GM18499 (cell line): ENCODE data around the gene CAPN13.

Experiments used
- ATAC-seq: cut with Tn5 transposase; IDR thresholded peaks from one replicate; pipeline ENCODE4 v1.9.1; 2021; ENCODE audit warnings: moderate number of reproducible peaks; ENCODE audit not compliant: insufficient read depth, unreplicated experiment

Gene CAPN13

GRCh38 chr2:30807249-30807648, at the start of gene CAPN13:
Gene CAPN13 (minus strand): TSS chr2:30807446. CDS start chr2:30787325, 20,121 bp downstream.
- no peak for ATAC-seq

DNA sequence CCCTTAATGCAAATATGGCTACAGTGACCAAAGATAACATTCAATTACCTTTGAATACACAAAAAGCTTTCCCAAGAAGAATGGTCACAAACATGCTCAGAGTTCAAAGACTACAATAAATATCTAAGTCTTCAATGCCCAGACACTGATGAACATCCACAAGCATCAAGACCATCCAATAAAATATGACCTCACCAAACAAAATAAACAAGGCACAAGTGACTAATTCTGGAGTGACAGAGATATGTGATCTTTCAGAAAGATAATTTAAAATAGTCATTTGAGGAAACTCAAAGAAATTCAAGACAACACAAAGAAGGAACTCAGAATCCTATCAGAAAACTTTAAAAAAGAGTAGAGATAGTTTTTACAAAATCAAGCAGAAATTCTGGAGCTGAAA, 40.6 kb upstream of the CAPN13 start:
- ATAC-seq: no peak

GRCh38 chr2:30847329-30847728, 40.1 kb upstream of the CAPN13 start:
- no peak for ATAC-seq

- no peak for ATAC-seq
These were observed 21.3 kb upstream of the CAPN13 start for GRCh38 chr2:30828586-30828985.

- ATAC-seq: no peak
These were observed 19.7 kb upstream of the CAPN13 start for GRCh38 chr2:30826916-30827315.

DNA sequence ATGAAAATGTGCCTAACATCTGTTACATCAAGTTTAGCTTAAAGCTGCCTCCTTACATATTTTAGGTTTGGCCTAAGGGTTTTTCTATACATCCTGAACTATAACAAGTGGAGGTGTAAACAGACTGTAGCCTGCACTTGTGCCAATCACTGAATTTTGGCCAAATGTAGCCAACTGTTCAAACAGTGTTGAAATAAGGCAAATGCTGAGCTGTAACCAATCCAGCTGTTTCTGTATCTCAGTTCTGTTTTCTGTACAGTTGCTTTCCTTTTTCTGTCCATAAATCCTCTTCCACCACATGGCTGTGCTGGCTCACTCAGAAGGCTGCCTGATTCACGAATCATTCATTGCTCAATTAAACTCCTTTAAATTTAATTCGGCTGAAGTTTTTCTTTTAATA, 19.2 kb upstream of the CAPN13 start:
- no peak for ATAC-seq

DNA sequence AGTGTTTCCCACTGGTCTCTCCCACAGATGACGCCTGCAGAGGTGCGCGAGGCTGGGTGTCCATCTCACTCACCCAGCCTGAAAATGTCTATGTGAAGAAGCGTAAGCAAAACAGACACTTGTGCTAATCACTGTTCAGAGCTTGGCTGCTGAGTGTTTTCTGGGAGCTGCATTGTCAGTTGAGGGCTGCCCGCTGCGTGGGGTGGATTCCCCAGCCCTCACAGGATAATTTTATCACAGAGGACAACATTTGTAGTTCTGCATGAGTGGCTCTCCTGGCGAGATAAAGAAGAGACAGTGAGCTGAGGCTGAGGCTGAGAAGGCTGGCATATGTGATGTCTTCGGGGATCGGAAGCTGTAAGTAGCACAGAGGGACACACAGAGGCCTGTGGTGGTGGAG, 16.2 kb upstream of the CAPN13 start:
- ATAC-seq: no peak

DNA sequence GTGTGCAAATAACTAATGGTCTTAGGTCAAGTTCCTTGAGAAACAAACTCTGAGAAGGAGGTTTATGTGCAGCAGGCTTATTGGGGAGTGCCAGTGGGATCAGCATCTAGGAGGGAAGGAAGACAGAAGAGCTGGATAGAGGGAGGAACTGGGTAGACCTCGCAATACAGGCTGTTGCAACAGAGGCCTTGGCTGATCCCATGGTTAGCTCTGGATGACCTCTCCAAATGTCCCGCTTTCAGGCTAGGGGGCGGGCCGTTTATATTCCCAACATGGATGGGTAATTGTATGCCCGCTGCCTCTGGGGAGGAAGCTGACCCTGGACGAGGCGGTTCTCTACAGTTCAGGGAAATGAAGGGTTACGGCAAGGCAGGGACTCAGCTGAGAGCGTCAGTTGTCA, 14.7 kb upstream of the CAPN13 start:
- ATAC-seq: no peak

GRCh38 chr2:30820381-30821055, 13.3 kb upstream of the CAPN13 start:
- no peak for ATAC-seq

- no peak for ATAC-seq
These were observed 2.7 kb upstream of the CAPN13 start for GRCh38 chr2:30809938-30810337.

DNA sequence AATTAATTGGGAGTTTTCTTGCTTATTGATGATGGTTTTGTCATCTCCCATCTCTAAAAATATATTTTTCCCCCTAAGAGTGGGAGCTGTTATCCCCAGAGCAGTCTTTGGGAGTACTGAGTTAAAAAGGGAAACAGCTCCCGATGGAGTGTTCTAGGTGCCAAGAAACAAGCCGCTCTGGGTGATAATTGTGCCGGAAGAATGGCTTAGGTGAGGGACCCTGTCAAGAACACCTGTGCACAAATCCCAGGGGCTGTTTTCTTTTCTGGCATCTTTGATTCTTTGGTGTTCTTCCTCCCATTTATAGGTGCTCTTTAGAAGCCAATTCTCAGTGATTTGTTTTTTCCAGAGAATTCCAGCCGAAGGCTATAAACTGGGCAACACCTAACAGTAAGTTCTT, 1.4 kb upstream of the CAPN13 start:
- no peak for ATAC-seq

GRCh38 chr2:30803281-30803680, 4.0 kb downstream of the CAPN13 start:
- no peak for ATAC-seq

DNA sequence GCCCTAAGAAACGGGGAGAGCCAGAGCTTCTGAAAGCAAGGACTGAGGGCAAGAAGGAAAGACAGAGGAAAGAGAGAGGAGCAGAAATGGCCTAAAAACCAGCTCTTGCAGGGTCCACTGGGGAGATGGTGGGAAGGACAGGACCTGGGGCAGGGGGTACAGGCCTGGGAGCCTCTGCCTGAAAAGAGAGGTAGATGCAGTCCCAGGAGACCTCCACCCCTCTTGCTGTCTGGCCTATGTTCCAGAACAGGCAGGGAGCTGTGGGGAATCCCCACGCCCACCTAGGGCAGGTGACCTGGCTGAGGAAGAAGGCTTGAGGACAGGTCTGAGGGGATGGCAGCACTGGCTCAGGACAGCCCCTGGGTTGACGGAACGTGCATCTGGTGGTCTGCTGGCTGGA, 4.6 kb downstream of the CAPN13 start:
- ATAC-seq: no peak

- no peak for ATAC-seq
These were observed 5.3 kb downstream of the CAPN13 start for GRCh38 chr2:30801821-30802455.

DNA sequence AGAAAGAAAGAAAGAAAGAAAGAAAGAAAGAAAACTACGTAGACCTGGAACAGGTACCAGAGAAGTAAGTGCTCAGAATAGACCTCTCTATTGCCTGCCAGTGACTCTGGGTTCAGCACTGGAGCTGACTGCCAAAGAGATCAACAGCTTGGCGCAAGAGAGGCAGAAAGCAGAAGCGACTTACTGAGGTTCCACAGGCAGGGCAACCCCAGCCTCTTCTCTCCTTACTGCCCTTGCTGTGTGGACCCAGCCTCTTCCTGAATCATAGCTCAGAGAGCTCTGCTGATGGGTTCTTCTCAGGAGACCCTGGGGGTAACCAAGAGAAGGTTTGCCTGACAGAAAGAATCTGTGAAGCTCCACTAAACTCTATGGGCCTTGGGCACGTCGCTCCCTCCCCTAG, 7.1 kb downstream of the CAPN13 start:
- ATAC-seq: no peak

DNA sequence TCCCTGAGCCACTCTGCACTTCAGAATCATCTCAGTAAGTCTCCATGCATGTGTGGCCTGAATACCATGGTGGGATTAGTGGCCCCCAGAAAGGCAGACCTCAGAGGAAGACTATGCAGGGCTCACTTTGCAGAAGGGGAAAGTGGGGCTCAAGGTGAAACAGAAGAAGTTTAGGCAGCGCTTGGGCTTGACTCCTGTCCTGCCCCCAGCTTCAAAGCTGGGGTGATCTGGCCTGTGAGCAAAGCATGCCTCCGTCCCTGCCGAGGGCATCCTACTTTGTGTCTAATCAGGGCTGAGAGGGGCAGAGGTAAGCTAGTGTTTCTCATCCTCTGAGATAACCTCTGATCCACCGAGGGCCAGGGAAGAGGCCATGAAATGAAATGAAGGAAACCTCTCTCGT, 7.9 kb downstream of the CAPN13 start:
- ATAC-seq: no peak

GRCh38 chr2:30798536-30798991, 8.7 kb downstream of the CAPN13 start:
- ATAC-seq: no peak

- ATAC-seq: no peak
These were observed 9.7 kb downstream of the CAPN13 start for GRCh38 chr2:30797381-30798015.

- no peak for ATAC-seq
These were observed 10.5 kb downstream of the CAPN13 start for GRCh38 chr2:30796699-30797098.

DNA sequence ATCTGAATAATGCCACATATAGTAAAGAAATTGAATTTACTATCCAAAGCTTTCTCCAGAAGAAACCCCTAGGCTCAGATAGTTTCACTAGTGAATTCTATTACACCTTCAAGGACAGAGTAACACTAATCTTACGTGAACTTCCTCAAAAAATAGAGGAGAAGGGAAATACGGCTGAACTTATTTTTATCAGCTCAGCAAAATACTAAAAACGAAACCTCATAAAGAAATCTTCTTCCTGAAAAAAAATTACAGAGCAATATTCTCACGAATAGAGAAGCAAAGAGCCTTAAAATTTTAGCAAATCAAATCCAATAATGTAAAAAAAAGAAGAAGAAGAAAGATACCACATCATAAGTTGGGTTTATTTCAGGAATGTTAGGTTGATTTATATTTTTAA, 14.7 kb downstream of the CAPN13 start:
- no peak for ATAC-seq

DNA sequence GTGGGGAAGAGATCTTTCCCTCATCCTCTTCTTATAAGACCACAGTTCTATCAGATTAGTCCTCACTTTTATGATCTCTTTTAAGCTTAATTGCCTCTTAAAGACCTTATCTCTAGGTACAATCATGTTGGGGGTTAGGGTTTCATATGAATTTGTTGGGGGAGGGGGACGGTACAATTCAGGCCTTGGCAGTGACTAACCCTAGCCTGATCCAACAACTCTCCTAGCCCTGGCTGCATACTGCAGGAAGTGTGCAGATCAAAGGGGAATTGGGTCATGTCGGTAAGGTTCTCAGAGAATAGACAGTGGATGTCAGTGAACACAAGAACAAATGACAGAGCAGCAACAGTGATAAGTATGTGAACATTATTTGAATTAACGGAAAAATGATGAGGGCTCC, 16.4 kb downstream of the CAPN13 start:
- no peak for ATAC-seq
